Measurements from ENCODE around the gene LEMD2. TPM values are rescaled to one million over a fixed set of nuclear protein-coding genes. Genes with fewer than 3 reads are reported as not detected.

Gene LEMD2
- total RNA-seq, 1 experiment from 2014 or later = 75.8 TPM

DNA sequence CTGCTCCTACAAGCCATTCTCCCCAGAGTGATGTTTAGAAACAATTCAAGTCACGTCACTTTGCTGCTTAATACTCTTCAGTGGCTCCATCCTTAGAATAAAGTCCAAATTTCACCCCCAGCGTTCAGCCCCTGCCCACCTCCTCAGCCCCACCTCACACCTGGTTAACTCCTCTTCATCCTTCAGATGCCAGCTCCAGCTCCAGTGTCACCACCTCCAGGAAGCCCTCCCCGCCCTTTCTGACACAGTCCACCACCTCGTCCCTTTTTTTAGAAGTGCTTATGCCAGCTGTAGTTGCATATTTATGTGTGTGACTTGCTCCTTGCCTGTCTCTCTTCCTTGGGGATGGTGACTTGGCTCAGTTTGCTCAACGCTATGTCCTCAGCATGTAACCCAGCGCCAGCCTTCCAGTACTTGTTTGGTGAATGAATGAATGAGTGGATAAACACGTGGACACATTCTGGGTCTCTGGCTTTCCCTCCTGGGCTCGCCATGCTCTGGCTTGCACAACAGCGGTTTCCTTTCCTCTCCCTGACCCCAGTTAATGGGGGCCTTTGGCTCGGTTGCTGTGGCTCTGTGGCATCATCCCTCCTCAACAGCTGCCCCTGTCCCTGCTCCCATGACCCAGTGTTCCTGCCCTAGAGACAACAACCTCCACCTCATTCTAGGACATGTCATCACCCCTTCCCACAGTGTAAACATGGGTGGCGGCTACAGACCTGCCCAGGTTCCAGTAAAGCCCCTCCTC is 38.5 kb downstream of the LEMD2 start:
- no peak for TF ChIP-seq CTCF (conservative IDR thresholded peaks at IDR 0.05; ENCODE audit: low read depth, low read length)
- TF ChIP-seq EZH2 (IDR thresholded peaks at IDR 0.05; ENCODE audit: borderline replicate concordance, low read depth, low read length, poor library complexity, severe bottlenecking) = no peak
- H3K27me3 ChIP-seq (replicated peaks; ENCODE audit: insufficient read depth, low read depth, low read length, poor library complexity) = no peaks in the 10 kb centered on the region
- H3K4me1 ChIP-seq (ENCODE audit: insufficient read depth, low read length, poor library complexity, severe bottlenecking) = peaks cover 23% of the 10 kb centered on the region
- H3K4me3 ChIP-seq (ENCODE audit: low read depth, low read length, poor library complexity, severe bottlenecking) = no peak overlapping the region
- CTCF ChIA-PET = no interaction called here
- no peak overlapping the region for H3K27ac ChIP-seq (ENCODE audit: low read depth, low read length, poor library complexity, severe bottlenecking)
- no peaks in the 10 kb centered on the region for H3K36me3 ChIP-seq (ENCODE audit: insufficient read depth, low read length, poor library complexity, severe bottlenecking)
- POLR2A ChIA-PET (ENCODE audit: low non-redundant PET) = no interaction called here
- DNase-seq (ENCODE audit: low spot score) = no peak
- intact Hi-C loops (cut with micrococcal nuclease; ENCODE audit: unreplicated experiment) = no loop called here
- no TSS peak for BruUV-seq (replicated peaks)
- no peaks in the 10 kb centered on the region for H3K9me3 ChIP-seq (ENCODE audit: low read depth, low read length, poor library complexity, severe bottlenecking)

- no peaks in the 10 kb centered on the region for H3K27me3 ChIP-seq (replicated peaks; ENCODE audit: insufficient read depth, low read depth, low read length, poor library complexity)
- intact Hi-C loops (cut with micrococcal nuclease; ENCODE audit: unreplicated experiment) = loop anchor here (10.0 kb wide), 1 partner anchor 305 kb away; no protein-coding TSS in a partner anchor
- H3K4me1 ChIP-seq (ENCODE audit: insufficient read depth, low read length, poor library complexity, severe bottlenecking) = peaks cover 27% of the 10 kb centered on the region
- POLR2A ChIA-PET (ENCODE audit: low non-redundant PET) = no interaction called here
- no peaks in the 10 kb centered on the region for H3K9me3 ChIP-seq (ENCODE audit: low read depth, low read length, poor library complexity, severe bottlenecking)
- H3K27ac ChIP-seq (ENCODE audit: low read depth, low read length, poor library complexity, severe bottlenecking) = no peak overlapping the region
- H3K4me3 ChIP-seq (ENCODE audit: low read depth, low read length, poor library complexity, severe bottlenecking) = no peak overlapping the region
- no peak for DNase-seq (ENCODE audit: low spot score)
- no TSS peak for BruUV-seq (replicated peaks)
- TF ChIP-seq EZH2 (IDR thresholded peaks at IDR 0.05; ENCODE audit: borderline replicate concordance, low read depth, low read length, poor library complexity, severe bottlenecking) (no peak), CTCF (conservative IDR thresholded peaks at IDR 0.05; ENCODE audit: low read depth, low read length) (no peak)
- CTCF ChIA-PET = interaction anchor here (0.6 kb wide), 1 partner anchor 234 kb away, joined by 5 read pairs; no protein-coding TSS in a partner anchor
- no peaks in the 10 kb centered on the region for H3K36me3 ChIP-seq (ENCODE audit: insufficient read depth, low read length, poor library complexity, severe bottlenecking)
Observed at GRCh38 chr6:33749401-33749800, 39.5 kb downstream of the LEMD2 start.

- no peak overlapping the region for H3K4me3 ChIP-seq (ENCODE audit: low read depth, low read length, poor library complexity, severe bottlenecking)
- DNase-seq (ENCODE audit: low spot score) = no peak
- no peak overlapping the region for H3K27ac ChIP-seq (ENCODE audit: low read depth, low read length, poor library complexity, severe bottlenecking)
- no peak for TF ChIP-seq CTCF (conservative IDR thresholded peaks at IDR 0.05; ENCODE audit: low read depth, low read length)
- no peak for TF ChIP-seq EZH2 (IDR thresholded peaks at IDR 0.05; ENCODE audit: borderline replicate concordance, low read depth, low read length, poor library complexity, severe bottlenecking)
- H3K27me3 ChIP-seq (replicated peaks; ENCODE audit: insufficient read depth, low read depth, low read length, poor library complexity) = no peaks in the 10 kb centered on the region
- ChIA-PET CTCF (no interaction called here), POLR2A (ENCODE audit: low non-redundant PET) (no interaction called here)
- no TSS peak for BruUV-seq (replicated peaks)
- intact Hi-C loops (cut with micrococcal nuclease; ENCODE audit: unreplicated experiment) = loop anchor here (10.0 kb wide), 1 partner anchor 306 kb away; no protein-coding TSS in a partner anchor
- peaks cover 30% of the 10 kb centered on the region for H3K4me1 ChIP-seq (ENCODE audit: insufficient read depth, low read length, poor library complexity, severe bottlenecking)
- H3K9me3 ChIP-seq (ENCODE audit: low read depth, low read length, poor library complexity, severe bottlenecking) = no peaks in the 10 kb centered on the region
- no peaks in the 10 kb centered on the region for H3K36me3 ChIP-seq (ENCODE audit: insufficient read depth, low read length, poor library complexity, severe bottlenecking)
Observed at GRCh38 chr6:33748841-33749240, 40.1 kb downstream of the LEMD2 start.
